Measurements from ENCODE around the gene GLCE. TPM values are rescaled to one million over a fixed set of nuclear protein-coding genes. Genes with fewer than 3 reads are reported as not detected.

The GLCE gene
- total and polyA plus RNA-seq, 2 donors (not counting 1 experiment from before 2014, with no cell fraction given): 21.7 to 23.9 TPM

- H3K79me2 ChIP-seq (ENCODE audit: control insufficient read depth, insufficient read depth, low read length): no peaks in the 10 kb centered on the region
- H3K9ac ChIP-seq (ENCODE audit: insufficient read depth, low read length): no peak overlapping the region
- no peaks in the 10 kb centered on the region for H3K4me1 ChIP-seq (ENCODE audit: control insufficient read depth, extremely low read depth, insufficient read depth, low read length)
- DNase-seq (ENCODE audit: low read depth in 2 of 2): peak in 1 of 2 donors; percentile 35
- H3K4me2 ChIP-seq (ENCODE audit: extremely low read depth, insufficient read depth, low read length): no peak overlapping the region
- H4K20me1 ChIP-seq (ENCODE audit: control insufficient read depth, extremely low read depth, insufficient read depth, low read length): no peaks in the 10 kb centered on the region
- no peak overlapping the region for H3K4me3 ChIP-seq (replicated peaks in 1 of 4; ENCODE audit: control extremely low read depth in 1 of 4, insufficient read depth in 1 of 4, low read depth in 3 of 4, low read length in 4 of 4)
- H3K27me3 ChIP-seq (ENCODE audit: control insufficient read depth, insufficient read depth, low read length): no peaks in the 10 kb centered on the region
- H3K9me3 ChIP-seq (ENCODE audit: control insufficient read depth, insufficient read depth, low read depth, low read length): no peaks in the 10 kb centered on the region
- H3K36me3 ChIP-seq (ENCODE audit: control insufficient read depth, insufficient read depth, low read length): no peaks in the 10 kb centered on the region
- TF ChIP-seq, protein P1, sequence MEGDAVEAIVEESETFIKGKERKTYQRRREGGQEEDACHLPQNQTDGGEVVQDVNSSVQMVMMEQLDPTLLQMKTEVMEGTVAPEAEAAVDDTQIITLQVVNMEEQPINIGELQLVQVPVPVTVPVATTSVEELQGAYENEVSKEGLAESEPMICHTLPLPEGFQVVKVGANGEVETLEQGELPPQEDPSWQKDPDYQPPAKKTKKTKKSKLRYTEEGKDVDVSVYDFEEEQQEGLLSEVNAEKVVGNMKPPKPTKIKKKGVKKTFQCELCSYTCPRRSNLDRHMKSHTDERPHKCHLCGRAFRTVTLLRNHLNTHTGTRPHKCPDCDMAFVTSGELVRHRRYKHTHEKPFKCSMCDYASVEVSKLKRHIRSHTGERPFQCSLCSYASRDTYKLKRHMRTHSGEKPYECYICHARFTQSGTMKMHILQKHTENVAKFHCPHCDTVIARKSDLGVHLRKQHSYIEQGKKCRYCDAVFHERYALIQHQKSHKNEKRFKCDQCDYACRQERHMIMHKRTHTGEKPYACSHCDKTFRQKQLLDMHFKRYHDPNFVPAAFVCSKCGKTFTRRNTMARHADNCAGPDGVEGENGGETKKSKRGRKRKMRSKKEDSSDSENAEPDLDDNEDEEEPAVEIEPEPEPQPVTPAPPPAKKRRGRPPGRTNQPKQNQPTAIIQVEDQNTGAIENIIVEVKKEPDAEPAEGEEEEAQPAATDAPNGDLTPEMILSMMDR (conservative IDR thresholded peaks at IDR 0.05 in 1 of 2, IDR thresholded peaks at IDR 0.05 in 1 of 2; ENCODE audit: low read depth in 1 of 2, low read length in 2 of 2): no peak
- no peak for TF ChIP-seq EZH2 (IDR thresholded peaks at IDR 0.05; ENCODE audit: low read length, missing control alignments)
- H3K27ac ChIP-seq (ENCODE audit: insufficient read depth, low read length): no peak overlapping the region
- H2AFZ ChIP-seq (ENCODE audit: low read length): no peak overlapping the region
Measured at GRCh38 chr15:69181424-69181823, 21.0 kb downstream of the GLCE start.

GRCh38 chr15:69185216-69185615 is 24.8 kb downstream of the GLCE start:
- no peak overlapping the region for H3K9ac ChIP-seq (ENCODE audit: insufficient read depth, low read length)
- no peak overlapping the region for H3K27ac ChIP-seq (ENCODE audit: insufficient read depth, low read length)
- no peaks in the 10 kb centered on the region for H3K79me2 ChIP-seq (ENCODE audit: control insufficient read depth, insufficient read depth, low read length)
- no peak for TF ChIP-seq EZH2 (IDR thresholded peaks at IDR 0.05; ENCODE audit: low read length, missing control alignments)
- no peak overlapping the region for H3K4me3 ChIP-seq (replicated peaks in 1 of 4; ENCODE audit: control extremely low read depth in 1 of 4, insufficient read depth in 1 of 4, low read depth in 3 of 4, low read length in 4 of 4)
- H3K9me3 ChIP-seq (ENCODE audit: control insufficient read depth, insufficient read depth, low read depth, low read length): no peaks in the 10 kb centered on the region
- no peaks in the 10 kb centered on the region for H3K27me3 ChIP-seq (ENCODE audit: control insufficient read depth, insufficient read depth, low read length)
- H3K4me2 ChIP-seq (ENCODE audit: extremely low read depth, insufficient read depth, low read length): no peak overlapping the region
- H4K20me1 ChIP-seq (ENCODE audit: control insufficient read depth, extremely low read depth, insufficient read depth, low read length): no peaks in the 10 kb centered on the region
- no peak for DNase-seq (ENCODE audit: low read depth in 2 of 2)
- H3K36me3 ChIP-seq (ENCODE audit: control insufficient read depth, insufficient read depth, low read length): no peaks in the 10 kb centered on the region
- H2AFZ ChIP-seq (ENCODE audit: low read length): no peak overlapping the region
- H3K4me1 ChIP-seq (ENCODE audit: control insufficient read depth, extremely low read depth, insufficient read depth, low read length): no peaks in the 10 kb centered on the region

DNA sequence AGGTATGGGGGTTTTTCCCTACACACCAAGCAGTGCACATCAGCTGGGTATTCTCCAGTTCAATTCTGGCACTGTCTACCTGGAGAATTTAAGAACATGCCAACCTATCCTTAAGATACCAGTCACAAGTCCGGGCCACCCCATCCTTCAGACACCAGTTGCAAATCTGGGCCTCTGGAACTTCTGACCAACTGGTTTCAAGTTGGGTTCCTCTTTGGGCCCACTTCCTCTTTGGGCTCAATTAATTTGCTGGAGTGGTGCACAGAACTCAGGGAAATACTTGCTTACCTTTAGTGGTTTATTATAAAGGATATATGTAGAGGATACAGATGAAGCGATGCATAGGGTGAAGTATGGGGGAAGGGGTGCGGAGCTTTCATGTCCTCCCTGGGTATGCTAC is 25.3 kb downstream of the GLCE start:
- no peak for TF ChIP-seq EZH2 (IDR thresholded peaks at IDR 0.05; ENCODE audit: low read length, missing control alignments)
- TF ChIP-seq, protein P1 (conservative IDR thresholded peaks at IDR 0.05 in 1 of 2, IDR thresholded peaks at IDR 0.05 in 1 of 2; ENCODE audit: low read depth in 1 of 2, low read length in 2 of 2): no peak
- Histone ChIP-seq H3K4me1 (ENCODE audit: control insufficient read depth, extremely low read depth, insufficient read depth, low read length) (no peaks in the 10 kb centered on the region), H3K9me3 (ENCODE audit: control insufficient read depth, insufficient read depth, low read depth, low read length) (no peaks in the 10 kb centered on the region), H2AFZ (ENCODE audit: low read length) (no peak overlapping the region), H3K9ac (ENCODE audit: insufficient read depth, low read length) (no peak overlapping the region), H3K4me2 (ENCODE audit: extremely low read depth, insufficient read depth, low read length) (no peak overlapping the region), H3K79me2 (ENCODE audit: control insufficient read depth, insufficient read depth, low read length) (no peaks in the 10 kb centered on the region), H3K36me3 (ENCODE audit: control insufficient read depth, insufficient read depth, low read length) (no peaks in the 10 kb centered on the region), H3K27me3 (ENCODE audit: control insufficient read depth, insufficient read depth, low read length) (no peaks in the 10 kb centered on the region), H4K20me1 (ENCODE audit: control insufficient read depth, extremely low read depth, insufficient read depth, low read length) (no peaks in the 10 kb centered on the region), H3K4me3 (replicated peaks in 1 of 4; ENCODE audit: control extremely low read depth in 1 of 4, insufficient read depth in 1 of 4, low read depth in 3 of 4, low read length in 4 of 4) (no peak overlapping the region), H3K27ac (ENCODE audit: insufficient read depth, low read length) (no peak overlapping the region)
- DNase-seq (ENCODE audit: low read depth in 2 of 2): no peak

All from fibroblast of lung (primary cell).